Retinal pigment epithelial cell (primary cell): ENCODE results near the gene POM121L2.
"Not testable (repeated sequence)": the region's sequence is repeated elsewhere in the genome, so short reads cannot be mapped to it uniquely, and the experiment has no call there.

Source experiments
- DNase-seq: peaks from one replicate; pipeline ENCODE4 v3.0.0-alpha.2; 2010; ENCODE audit warnings: low read depth
- H3K4me3 ChIP-seq: 2 replicates; pipeline ENCODE4 v1.5.1; 2011; ENCODE audit warnings: mild to moderate bottlenecking, low read length, control low read depth, moderate library complexity
- CTCF ChIP-seq: conservative IDR thresholded peaks from 2 replicates; pipeline ENCODE4 v1.5.1; 2011; ENCODE audit warnings: low read depth, low read length, control low read depth, inconsistent platforms

POM121L2 gene

DNA sequence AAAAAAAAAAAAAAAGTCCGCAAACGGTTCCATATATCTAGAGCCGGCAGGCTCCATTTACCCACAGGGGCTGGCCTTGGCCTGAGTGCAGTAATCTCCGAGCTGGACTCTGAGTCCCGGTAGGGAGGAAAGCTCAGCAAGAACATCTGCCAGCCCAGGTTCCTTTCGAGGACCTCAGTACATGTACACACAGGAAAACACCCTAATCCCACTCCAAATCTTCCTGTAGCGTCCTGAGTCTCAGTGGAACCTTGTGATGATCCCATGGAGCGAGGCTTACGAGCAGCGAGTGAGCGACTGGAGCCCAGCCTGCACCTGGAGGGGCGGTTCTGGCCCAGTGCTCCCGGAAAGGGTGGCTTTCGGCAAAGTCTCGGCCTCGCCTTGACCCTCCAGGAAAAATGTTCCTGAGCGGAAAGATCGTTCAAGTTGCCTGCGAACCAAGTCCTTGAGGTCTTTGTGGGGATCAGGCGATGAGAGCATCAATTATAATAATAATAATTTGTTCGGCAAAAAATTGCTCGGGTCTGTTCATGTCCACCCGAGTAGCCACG lies 32.5 kb downstream of the POM121L2 start:
- H3K4me3 ChIP-seq: peak overlapping the region; percentile 53
- DNase-seq: no peak
- TF ChIP-seq CTCF: no peak

DNA sequence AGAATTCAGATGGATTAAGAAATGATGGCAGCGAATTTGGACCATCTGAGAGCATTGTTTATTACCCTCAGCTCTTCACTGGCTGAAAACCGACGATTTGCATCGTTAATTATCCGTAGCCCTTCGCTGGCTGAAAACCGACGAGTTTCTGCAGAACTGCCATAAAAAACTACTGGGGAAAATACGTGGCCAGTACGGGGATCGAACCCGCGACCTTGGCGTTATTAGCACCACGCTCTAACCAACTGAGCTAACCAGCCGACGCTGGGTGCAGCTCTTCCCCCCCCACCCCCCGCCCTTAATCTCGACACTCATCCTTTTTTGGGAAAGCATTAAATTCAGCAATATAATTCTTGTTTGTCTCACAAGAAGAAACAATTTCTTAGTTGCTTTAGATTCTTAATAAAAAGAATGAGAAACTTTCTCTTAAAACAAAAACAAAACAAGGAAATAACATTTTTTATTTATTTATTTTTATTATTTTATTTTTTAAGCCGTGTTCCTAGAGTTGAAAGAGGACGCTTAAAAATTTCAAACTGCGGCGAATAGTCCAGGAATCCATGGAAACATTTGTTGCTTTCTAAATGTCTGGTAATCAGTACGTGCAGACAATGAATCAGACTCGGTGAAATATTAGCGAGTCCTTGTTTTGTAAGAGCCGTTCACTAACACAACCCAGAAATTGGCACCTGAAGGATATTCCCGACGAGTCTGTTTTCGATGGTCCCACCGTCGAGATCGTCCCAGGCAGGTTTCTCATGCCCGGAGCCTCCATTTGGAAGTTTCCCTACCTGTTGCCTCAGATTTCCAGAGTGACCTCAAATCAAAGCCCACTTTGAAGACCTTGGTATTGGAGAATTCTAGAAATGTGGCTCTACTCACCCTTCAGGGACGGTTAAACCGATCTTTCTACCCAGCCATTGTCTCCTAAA lies 36.8 kb downstream of the POM121L2 start:
- DNase-seq: no peak
- no peak for TF ChIP-seq CTCF
- H3K4me3 ChIP-seq: no peak overlapping the region

DNA sequence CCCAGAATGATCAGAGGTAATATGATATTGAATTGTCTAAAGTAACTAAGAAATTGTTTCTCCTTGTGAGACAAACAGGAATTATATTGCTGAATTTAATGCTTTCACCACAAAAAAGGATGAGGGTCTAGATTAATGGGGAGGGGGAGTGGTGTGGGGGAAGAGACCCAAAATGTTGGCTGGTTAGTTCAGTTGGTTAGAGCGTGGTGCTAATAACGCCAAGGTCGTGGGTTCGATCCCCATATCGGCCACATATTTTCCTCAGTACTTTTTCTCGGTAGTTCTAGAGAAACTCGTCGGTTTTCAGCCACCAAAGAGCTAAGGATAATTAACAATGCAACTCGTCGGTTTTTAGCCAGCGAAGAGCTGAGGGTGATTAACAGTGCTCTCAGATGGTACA lies 38.3 kb downstream of the POM121L2 start:
- TF ChIP-seq CTCF: no peak

GRCh38 chr6:27268803-27269202 lies 43.3 kb downstream of the POM121L2 start:
- DNase-seq: no peak
- no peak for TF ChIP-seq CTCF
- no peak overlapping the region for H3K4me3 ChIP-seq

More for the DNA sequence above, 38.3 kb downstream of the POM121L2 start:
- H3K4me3 ChIP-seq: no peak overlapping the region
- DNase-seq: no peak

- no peak overlapping the region for H3K4me3 ChIP-seq
- no peak for TF ChIP-seq CTCF
- no peak for DNase-seq
Measured at GRCh38 chr6:27267857-27268434, 44.1 kb downstream of the POM121L2 start.

DNA sequence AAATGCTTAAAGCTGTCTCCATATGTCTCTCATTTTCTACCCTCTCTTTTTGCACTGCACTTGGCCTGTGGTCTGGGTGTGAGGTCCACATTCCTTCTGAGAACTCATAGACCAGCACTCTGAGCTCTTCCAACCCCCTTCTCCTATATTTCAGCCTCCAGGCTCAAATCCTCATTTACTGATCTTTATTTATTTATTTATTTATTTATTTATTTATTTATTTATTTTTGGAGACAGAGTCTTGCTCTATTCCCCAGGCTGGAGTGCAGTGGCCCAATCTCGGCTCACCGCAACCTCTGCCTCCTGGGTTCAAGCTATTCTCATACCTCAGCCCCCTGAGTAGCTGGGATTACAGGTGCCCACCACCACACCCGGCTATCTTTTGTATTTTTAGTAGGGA lies 45.1 kb downstream of the POM121L2 start:
- DNase-seq, H3K4me3 ChIP-seq: not testable (repeated sequence)

GRCh38 chr6:27263886-27264285 lies 48.2 kb downstream of the POM121L2 start:
- no peak overlapping the region for H3K4me3 ChIP-seq
- TF ChIP-seq CTCF: no peak
- no peak for DNase-seq
